Measurements from ENCODE around the gene HMOX1. TPM values are rescaled to one million over a fixed set of nuclear protein-coding genes. Genes with fewer than 3 reads are reported as not detected.

Gene HMOX1
- total RNA-seq, 1 donor from 2014 or later = 54.0 TPM

DNA sequence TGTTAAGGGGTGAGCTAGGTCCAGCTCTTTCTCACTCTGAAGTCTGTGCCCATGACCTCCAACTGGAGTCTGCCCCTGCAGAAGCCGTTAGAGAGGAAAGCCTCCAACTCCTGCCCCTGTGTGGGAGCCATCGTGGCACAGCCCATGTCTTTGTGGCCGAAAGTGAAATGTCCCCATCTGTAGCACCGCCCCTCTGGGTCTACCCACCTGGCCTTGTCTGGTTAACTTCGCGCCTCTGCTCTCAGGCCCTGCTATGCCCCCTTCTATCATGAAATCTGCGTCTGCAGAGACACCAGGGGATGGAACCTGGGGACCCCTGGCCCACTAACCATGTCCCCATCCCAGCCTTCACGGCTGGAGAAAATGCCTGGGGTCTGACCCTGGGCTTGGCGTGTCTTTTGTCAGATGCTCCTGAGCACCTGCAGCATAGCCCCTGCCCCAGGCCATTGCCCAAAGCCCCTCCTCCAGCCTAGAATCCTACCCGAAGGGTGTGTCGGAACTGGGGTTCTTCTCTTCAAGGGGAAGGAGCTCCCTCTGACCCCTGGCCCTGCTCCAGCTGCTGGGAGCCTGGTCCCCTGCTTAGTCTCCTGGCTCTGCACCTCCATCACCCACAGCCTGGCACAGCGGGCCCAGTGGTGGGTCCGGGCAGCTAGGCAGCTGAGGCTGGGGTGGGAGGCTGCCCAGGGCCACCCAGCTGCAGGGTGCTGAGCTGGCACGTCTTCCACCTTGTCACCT is 35.8 kb upstream of the HMOX1 start:
- Histone ChIP-seq H3K36me3 (peaks cover 54% of the 10 kb centered on the region), H3K4me1 (no peaks in the 10 kb centered on the region), H3K27ac (no peak overlapping the region), H3K4me3 (no peak overlapping the region), H3K27me3 (no peaks in the 10 kb centered on the region), H3K9me3 (no peaks in the 10 kb centered on the region)
- DNase-seq = no peak
- TF ChIP-seq, protein P1, sequence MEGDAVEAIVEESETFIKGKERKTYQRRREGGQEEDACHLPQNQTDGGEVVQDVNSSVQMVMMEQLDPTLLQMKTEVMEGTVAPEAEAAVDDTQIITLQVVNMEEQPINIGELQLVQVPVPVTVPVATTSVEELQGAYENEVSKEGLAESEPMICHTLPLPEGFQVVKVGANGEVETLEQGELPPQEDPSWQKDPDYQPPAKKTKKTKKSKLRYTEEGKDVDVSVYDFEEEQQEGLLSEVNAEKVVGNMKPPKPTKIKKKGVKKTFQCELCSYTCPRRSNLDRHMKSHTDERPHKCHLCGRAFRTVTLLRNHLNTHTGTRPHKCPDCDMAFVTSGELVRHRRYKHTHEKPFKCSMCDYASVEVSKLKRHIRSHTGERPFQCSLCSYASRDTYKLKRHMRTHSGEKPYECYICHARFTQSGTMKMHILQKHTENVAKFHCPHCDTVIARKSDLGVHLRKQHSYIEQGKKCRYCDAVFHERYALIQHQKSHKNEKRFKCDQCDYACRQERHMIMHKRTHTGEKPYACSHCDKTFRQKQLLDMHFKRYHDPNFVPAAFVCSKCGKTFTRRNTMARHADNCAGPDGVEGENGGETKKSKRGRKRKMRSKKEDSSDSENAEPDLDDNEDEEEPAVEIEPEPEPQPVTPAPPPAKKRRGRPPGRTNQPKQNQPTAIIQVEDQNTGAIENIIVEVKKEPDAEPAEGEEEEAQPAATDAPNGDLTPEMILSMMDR (IDR thresholded peaks at IDR 0.05) = no peak
- no peak for ATAC-seq
- intact Hi-C loops (cut with DNase I) = no loop called here

- H3K36me3 ChIP-seq = peaks cover 46% of the 10 kb centered on the region
- peaks cover 6% of the 10 kb centered on the region for H3K4me1 ChIP-seq
- no peak overlapping the region for H3K27ac ChIP-seq
- no peak for DNase-seq
- no peak overlapping the region for H3K4me3 ChIP-seq
- intact Hi-C loops (cut with DNase I) = no loop called here
- no peak for ATAC-seq
- no peaks in the 10 kb centered on the region for H3K9me3 ChIP-seq
- TF ChIP-seq, protein P1 (IDR thresholded peaks at IDR 0.05) = no peak
- H3K27me3 ChIP-seq = no peaks in the 10 kb centered on the region
Measured at GRCh38 chr22:35345808-35346505, 34.9 kb upstream of the HMOX1 start.

- no peaks in the 10 kb centered on the region for H3K9me3 ChIP-seq
- peaks cover 38% of the 10 kb centered on the region for H3K36me3 ChIP-seq
Measured at GRCh38 chr22:35346596-35347220, 34.2 kb upstream of the HMOX1 start.

DNA sequence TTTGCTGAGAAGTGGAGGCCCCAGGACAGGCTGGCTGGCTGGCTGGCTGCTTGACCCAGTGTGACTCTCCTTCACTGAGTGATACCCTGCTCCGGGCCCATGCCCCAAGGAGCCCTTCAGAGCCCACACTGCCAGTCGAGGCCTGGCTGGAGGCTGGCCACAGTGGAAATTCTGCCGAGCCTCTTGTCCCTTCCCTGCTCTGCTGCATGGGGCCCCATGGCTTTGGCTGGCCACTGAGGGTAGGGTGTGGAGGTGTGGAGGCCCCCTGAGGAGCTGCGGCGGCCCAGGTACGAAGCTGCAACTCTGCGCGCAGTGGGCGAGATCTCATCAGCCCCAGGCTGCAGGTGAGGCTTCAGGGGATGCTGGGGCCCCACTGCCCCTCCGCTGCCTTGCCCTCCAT is 33.4 kb upstream of the HMOX1 start:
- DNase-seq = no peak
- H3K36me3 ChIP-seq = peaks cover 37% of the 10 kb centered on the region
- intact Hi-C loops (cut with DNase I) = no loop called here

More at GRCh38 chr22:35346596-35347220, 34.2 kb upstream of the HMOX1 start:
- TF ChIP-seq, protein P1 (IDR thresholded peaks at IDR 0.05) = no peak
- ATAC-seq = no peak
- Histone ChIP-seq H3K4me3 (no peak overlapping the region), H3K27ac (no peak overlapping the region), H3K27me3 (no peaks in the 10 kb centered on the region), H3K4me1 (peaks cover 13% of the 10 kb centered on the region)
- no peak for DNase-seq
- intact Hi-C loops (cut with DNase I) = no loop called here

GRCh38 chr22:35348026-35348590 is 32.8 kb upstream of the HMOX1 start:
- intact Hi-C loops (cut with DNase I) = no loop called here
- no peak for ATAC-seq

More for the DNA sequence above, 33.4 kb upstream of the HMOX1 start:
- H3K4me1 ChIP-seq = peaks cover 20% of the 10 kb centered on the region
- no peaks in the 10 kb centered on the region for H3K27me3 ChIP-seq
- TF ChIP-seq, protein P1 (IDR thresholded peaks at IDR 0.05) = no peak
- no peaks in the 10 kb centered on the region for H3K9me3 ChIP-seq
- H3K4me3 ChIP-seq = no peak overlapping the region
- no peak for ATAC-seq
- no peak overlapping the region for H3K27ac ChIP-seq

More at GRCh38 chr22:35348026-35348590, 32.8 kb upstream of the HMOX1 start:
- TF ChIP-seq, protein P1 (IDR thresholded peaks at IDR 0.05) = no peak
- Histone ChIP-seq H3K4me3 (no peak overlapping the region), H3K27ac (no peak overlapping the region), H3K9me3 (no peaks in the 10 kb centered on the region), H3K27me3 (no peaks in the 10 kb centered on the region), H3K4me1 (peaks cover 20% of the 10 kb centered on the region), H3K36me3 (peaks cover 37% of the 10 kb centered on the region)
- DNase-seq = no peak
